ENCODE results near the gene IQCE.
"Not testable (repeated sequence)": the region's sequence is repeated elsewhere in the genome, so short reads cannot be mapped to it uniquely, and the experiment has no call there.

The IQCE gene

DNA sequence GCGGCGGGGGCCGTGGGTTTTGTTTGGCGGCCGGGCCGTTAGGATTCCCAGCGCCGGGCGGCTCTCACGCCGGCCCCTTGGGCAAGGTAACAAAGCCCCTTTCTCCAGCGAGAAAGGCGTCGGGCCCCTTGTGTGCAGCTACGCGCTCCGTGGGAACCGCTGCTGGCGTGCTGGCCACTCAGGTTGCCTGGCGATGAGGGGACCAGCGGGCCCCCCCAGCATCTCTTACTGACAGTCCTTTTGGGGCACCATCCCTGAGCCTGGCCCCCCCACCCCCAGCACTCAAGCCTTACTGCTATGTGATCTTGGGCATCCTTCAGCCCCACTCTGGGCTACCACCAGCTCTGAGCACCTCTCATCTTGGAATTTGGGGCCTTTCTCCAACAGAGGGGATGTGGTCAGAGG lies 37.4 kb upstream of the IQCE start:
- peak; percentile 46 for DNase-seq

DNA sequence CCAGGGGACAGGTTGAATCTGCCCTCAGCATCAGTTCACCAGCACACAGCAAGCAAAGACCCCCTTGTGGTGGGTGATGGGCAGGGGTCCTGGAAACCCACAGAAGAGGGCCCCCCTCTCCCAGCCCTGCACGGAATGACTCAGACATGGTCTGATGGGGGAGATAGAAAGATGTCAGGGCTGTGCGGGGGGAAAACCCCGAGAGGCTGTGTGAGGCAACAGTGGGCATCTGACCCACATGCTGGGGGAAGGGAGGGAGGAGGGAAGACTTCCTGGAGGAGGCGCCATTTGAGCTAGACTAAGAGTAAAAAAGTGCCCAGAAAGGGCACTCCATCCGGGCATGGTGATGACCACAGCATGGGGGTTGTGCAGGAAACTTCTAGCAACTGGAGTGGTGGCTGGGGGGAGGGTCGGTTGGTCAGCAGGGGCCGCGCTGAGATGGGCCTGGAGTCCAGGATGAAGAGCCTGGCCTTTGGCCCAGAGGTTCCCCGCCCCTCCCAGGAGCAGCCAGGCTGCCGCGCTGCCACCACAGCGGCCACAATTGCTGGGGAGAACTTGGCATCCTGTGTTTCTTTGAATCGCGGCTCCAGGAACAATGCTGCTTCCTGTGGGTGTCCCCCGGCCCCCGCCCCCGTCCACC lies 36.7 kb upstream of the IQCE start:
- peak; percentile 72 for DNase-seq

DNA sequence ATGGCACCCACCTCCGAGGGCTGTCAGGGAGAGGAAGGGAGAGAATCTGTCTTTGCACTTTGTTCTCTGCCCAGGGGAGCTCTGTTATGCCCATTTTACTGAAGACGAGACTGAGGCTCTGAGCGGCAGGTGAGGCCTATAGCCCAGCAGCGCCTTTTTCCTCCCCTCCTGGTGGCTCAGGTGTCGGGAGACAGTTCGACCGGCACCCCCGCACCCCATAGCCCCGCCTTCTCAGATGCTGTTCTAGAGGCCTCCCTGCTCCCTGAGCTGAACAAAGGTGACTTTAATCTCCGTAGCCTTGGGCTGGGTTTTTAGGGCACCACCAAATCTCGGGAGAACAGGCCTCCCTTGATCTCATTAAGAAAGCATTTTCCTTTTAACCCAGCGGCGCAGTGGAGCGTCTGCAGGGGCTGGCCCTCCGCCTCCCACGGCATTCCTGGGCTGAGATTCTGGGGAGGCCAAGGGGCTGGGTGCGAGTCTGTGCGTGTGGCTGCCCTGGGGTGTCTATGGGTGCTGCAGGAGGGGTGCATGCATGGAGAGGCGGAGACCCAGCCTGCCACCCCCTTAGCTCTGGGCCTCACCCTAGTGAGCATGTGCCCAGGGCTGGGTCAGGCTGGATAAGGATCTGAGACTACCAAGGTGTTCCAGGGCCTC lies 35.9 kb upstream of the IQCE start:
- DNase-seq = peak; percentile 45

DNA sequence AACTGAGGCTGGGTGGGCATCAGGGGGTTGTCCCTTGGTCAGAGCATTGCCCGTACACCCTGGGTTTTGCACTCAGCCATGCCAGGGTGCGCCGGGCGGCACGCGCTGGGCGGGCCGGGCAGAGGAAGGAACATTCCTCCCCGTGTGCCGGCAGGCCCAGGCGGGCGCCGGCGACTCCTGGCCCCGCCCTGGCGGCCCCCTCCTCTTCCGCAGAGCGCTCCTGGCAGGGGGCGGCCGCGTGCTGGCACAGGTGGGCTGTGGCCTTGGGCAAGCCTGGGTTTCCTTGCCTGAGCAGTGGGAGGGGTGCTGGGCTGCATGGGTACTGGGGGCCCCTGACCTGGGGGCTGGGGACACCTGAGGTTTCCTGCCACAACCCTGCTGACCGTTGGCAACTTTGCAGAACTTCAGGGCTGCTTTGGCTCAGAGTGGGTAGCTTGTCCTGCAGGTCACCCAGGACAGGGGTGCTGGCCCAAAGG lies 35.3 kb upstream of the IQCE start:
- DNase-seq = peak; percentile 34

DNA sequence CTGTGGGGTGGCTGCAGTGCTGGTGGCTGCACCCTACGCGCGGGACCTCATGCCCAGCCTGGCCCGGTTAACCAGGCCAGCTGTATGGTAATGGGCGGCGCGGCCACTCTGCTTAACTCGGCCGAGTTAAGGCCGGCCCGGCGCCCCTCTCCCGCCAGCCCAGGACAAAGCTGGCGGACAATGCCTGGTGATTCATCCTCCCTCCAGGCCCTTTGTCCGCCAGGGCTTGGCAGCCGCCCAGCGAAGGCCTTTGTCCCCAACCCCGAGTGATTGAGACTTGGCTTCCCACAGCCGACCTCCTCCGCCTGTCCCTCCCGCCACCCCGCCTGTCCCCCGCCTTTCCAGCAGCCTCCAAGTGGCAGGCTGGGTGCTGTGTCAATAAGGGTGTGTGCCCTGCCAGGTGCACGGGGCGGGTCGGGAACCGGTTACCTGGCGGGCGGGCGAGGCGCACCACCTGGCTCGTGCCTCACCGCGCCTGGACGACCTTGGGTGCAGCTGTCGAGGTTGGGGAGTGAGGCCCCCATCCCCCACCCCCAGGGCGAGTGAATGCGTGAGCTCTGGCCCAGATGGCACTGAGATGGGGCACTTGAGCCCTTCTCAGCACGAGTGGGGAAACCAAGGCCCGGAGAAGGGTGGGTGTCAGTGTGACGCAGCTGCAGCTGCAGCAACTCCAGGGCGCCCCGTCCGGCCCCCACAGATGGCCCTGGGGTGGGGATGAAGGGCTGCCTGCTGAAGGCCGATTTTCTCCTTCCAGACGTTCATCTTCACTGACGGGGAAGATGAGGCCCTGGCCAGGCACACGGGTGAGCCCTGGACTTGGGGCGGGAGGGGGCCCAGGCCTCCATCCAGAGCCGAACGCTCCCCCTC lies 34.6 kb upstream of the IQCE start:
- DNase-seq = peak; percentile 36

DNA sequence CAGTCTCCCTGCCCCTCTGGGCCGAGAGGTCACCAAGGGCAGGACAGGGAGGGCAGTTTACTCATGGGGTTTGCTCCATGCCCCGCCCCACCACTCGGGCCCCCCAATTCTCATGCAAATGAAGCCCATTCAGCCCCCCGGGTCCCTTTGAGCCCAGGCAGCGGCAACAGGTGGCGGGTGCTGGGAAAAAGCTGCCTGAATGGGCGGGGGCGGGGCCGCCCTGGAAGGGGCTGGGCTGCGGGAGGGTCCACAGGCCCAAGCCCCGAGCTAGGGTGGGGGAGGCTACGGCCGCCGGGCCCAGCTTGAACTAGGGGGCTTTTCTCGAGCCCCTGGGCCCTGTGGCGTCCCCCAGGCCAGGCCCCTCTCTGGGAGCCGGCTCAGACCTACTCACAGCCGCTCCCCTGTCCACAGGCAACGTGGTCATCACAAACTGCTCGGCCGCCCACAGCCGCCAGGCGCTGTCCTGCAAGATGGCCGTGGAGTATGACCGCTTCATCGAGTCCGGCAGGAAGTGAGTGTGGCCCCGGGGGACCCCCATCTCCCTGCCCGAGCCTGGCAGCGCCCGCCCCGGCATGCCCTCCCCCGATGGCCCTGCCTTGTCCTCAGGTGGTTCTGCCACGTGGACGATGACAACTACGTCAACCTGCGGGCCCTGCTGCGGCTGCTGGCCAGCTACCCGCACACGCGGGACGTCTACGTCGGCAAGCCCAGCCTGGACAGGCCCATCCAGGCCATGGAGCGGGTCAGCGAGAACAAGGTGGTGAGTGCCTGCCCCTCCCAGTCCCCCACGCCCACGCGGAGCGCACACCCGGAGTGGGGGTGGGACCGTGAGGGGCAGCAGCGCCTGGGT lies 33.7 kb upstream of the IQCE start:
- no peak for DNase-seq

DNA sequence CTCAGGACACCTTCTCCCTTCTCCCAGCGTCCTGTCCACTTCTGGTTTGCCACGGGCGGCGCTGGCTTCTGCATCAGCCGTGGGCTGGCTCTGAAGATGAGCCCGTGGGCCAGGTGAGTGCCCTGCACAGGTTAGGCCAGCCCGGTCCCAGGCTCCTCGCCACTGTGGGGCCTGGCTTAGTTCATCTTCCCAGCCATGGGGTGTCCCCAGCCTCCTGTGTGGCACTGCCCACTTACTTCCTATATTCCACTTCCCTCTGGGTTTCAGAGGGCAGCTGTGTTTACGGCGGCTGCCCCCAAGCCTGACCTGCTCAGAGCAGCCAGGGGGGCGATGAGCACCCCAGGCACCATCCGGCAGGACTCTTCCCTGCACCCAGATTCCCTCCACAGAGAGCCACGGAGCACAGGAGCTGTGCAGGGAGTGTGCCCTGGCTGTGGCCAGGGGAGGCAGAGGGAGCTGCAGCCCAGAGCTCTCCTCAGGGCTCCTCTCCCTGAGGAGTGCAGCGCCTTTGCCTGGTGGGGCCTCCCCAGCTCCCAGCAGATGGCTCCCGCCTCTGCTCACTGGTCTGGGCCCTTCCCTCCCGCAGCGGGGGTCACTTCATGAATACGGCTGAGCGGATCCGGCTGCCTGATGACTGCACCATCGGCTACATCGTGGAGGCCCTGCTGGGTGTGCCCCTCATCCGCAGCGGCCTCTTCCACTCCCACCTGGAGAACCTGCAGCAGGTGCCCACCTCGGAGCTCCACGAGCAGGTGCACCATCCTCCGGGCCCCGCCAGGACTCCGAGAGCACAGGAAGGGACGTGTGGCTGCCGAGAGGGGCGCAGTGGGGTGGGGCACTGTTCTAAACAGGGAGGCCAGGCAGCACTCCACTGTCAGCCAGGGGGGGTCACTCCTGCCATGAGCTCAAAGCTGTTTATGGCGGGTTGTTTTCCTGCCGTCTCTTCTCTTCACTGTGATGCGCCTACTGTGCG lies 32.8 kb upstream of the IQCE start:
- DNase-seq = no peak

DNA sequence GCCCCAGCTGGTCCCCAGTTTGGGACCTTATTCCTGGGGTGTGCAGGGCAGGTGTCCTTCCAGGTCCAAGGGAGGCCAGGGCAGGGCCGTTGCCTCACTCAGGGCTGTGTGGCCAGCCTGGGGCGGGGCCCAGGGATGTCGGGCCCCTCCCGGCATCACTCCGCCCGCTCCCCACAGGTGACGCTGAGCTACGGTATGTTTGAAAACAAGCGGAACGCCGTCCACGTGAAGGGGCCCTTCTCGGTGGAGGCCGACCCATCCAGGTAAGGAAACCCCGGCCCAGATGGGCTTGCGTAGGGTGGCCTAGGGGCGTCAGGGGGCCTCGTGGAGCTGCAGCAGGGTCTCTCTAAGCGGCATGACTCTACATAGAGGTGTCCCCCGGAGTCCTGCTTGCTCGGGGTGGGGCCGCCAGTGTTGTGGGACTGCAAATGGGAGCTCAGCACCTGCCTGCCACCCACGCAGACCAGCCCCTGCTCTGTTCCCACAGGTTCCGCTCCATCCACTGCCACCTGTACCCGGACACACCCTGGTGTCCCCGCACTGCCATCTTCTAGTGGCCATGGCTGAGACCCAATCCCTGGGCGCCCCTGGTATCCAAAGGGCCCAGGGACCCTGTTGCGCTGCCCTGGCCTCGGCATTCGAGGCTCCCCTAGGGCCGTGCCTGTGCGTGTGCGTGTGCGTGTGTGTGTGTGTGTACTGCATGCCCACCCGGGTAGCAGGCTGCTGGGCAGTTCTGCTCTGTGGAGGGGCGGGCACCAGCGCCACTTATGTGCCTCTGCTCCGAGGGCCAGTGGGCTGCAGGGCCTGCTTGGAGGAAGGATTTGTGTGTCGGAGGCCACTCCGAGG lies 31.9 kb upstream of the IQCE start:
- DNase-seq = no peak

DNA sequence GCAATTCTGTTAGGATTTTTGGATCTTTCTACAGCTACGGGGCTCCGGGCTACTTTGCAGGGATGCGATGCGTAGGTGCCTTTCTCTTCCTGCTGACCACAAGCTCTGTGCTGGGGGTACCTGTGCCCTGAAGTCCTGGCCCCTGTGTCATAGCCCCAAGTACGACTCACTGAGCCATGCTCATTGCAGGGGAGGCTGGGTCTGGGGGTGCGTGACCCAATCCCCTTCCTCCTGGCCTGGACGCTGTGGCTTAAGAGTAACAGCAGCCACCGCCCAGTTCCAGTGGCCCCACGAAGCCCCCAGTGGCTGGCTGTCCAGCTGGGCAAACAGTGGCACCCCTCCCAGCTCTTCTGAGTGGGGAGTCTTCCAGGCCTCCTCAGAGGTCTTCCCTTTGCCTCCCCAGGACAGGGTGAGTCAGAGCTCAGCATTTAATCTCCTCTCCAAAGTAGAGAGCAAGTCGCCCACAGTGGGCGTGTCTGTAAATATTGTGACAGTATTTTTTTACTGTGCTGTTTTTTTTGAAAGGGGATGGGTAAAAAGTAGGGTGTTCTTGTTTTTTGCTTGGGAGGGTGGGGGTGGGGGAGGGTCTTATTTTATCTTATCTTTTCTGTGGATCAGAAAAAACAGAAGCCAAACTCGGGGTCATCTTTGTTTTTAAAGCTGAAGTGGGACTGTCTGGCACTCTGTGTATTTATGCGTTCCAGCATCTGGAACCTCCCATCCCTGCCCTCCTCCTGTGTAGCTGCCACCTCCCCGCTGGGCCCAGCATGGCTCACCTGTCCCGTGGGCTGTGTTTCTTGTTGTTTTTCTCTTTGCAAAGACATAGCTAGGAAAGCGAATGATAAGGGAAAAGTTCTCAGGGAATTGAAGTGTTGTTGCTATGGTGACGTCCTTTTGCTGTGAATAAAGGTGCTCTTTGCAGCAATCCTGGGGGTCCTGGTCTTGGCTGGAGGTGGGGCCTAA lies 31.0 kb upstream of the IQCE start:
- peak; percentile 63 for DNase-seq

DNA sequence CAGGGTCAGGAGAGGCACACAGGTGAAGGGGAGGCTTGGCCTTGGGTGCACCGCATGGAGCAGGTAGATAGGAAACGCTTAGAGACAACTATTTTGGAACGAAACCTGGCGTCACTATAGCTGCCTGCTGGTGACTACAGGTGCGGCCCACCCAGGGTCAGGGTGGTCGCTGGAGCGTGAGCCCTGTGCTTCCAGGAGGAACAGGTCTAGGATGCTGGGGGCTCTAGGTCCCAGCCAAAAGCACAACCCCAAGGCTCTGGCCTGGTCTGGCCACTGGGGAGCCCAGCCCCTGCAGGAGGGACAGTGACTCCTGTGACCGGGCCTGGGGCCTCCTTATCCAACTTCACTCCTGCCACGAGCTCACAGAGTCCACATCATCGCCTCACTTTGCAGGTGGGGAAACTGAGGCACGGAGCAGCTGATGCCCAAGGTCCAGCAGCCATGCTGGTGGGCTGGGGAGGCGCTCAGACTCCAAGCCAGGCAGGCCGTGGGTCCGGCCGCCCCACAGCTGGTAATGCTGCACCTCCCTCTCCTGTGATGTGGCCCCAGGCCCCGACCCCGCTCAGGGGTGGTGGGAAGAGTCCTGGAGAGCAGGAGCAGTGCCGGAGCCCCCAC lies 30.2 kb upstream of the IQCE start:
- no peak for DNase-seq

DNA sequence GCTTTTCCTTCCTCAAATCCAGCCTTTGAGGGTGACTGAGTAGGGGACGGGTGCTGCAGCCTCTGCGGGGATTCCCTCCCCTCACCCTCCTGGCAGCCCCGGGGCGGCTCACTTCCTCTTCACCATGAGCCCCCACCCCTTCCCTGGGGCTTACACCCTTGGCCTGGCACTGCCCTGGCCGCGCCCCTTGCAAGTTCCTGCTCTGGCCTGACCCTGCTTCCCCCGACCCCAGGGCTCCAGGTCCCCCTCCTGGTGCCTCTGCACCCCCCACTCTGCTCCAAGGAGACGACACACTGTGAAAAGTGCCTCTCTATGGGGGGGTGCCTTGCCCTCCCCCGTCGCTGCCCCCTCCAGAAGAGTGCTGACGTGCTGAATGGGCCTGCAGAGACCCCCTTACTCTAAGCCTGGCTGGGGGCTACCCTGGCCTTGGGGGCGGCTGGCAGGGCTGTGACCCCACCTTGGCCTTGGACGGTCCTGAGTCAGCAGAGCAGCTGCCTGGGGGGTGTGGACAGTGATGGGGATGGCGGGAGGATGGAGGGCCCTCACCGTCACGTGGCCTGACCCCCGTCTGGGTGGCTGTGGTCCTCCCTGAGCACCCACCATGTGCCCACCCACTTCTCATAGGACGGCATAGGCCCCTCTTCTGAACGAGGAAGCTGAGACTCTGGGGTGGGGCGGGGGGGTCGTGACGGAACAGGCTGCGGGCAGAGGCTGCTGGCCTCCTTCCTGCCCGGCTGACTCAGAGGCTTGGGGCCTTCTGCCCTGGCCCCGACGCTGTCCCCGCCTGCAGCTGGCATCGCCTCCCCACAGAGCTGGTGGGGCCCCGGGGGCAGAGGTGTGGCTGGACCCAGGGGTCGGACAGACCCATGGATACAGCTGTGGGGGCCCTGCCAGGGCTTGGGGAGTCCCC lies 29.4 kb upstream of the IQCE start:
- DNase-seq = peak; percentile 65

DNA sequence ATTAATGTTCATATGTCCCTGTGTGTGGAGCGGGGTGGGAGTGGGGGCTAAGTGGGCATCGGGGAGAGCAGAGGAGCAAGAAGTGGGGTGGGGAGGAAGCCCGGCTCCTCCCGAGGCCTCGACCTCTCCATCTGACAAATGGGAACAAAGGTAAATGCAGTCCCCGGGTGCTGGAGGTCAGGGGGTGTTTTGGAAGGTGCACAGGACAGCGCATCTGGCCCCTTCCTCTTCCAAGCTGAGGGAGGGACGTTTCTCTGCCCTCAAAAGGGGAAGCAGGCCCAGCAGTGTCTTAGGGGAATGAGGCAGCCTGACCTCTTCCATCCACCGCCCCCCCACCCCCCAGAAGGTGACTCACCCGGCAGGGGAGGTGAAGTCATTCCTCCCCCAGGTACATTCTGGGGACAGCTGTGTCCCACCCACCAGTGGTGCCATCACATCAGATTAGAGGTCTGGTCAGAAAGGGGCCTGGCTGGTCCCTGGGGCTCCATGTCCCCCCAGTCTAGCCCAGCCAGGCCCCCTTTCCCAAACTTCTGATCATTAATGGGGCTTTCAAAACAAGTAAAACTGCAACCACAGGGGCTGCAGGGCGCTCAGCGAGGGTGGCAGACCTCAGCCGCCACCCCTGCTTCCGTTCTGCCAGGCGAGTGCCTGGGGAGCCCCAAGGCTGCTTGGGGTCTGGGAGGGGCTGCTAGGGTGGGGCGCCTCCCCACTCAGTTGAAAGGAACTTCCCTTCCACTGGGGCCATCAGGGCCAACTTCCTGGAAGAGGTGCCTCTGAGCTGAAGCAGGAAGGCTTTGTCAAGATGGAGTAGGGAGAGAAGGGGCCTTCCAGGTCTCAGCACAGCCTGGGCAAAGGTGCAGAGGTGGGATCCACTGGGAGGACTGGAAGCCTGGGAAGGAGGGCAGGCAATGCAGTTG lies 28.4 kb upstream of the IQCE start:
- peak; percentile 83 for DNase-seq

DNA sequence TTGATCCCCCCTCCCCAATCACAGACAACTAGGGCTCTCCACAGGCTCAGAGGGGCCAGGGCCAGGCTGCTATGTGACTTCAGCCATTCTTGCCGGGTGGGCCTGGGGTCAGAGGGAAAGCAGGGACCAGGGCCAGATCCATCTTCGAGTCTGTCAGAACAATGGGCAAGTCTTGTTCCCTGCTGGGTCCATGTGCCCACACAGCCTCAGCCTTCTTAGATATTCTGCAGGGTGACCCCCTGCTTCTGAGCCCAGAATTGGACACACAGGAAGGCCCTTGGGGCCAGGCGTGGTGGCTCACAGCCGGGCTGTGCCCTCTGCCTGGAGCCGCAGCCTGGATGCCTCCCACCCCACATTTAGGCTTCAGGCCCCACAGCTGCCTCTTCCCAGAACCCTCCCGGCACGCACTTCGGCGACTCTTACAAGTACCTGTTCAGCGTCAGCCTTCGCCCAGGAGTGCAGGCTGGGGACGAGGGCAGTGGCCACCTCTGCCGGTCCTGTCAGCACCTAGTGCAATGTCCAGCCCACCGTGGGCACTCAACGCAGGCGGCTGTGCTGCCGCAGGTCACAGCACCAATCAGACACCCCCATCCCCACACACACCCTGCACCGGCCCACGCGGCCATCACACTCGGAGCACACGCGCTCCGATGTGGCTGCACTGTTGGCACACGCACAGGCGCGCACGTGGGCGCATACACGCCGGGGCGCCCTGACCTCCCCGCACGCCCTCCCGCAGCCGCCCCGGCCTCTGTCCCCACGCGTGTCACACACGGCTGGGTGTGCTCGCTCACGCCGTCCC lies 27.6 kb upstream of the IQCE start:
- peak; percentile 38 for DNase-seq

DNA sequence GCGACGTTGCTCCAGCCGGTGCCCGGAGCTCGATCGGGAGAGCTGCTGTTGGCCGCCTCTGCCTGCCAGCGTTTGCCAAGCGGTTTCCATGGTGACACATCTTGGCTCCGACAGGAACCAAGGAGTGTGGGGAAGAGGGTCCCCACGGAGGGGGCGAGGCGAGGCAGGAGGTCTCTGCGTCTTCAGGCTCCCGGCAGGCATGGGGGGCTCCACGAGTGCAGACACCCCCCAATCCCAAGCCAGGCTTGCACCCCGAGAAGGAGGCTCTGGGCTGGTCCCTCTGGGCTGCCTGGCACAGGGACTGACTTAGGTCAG lies 27.0 kb upstream of the IQCE start:
- DNase-seq = peak; percentile 27

DNA sequence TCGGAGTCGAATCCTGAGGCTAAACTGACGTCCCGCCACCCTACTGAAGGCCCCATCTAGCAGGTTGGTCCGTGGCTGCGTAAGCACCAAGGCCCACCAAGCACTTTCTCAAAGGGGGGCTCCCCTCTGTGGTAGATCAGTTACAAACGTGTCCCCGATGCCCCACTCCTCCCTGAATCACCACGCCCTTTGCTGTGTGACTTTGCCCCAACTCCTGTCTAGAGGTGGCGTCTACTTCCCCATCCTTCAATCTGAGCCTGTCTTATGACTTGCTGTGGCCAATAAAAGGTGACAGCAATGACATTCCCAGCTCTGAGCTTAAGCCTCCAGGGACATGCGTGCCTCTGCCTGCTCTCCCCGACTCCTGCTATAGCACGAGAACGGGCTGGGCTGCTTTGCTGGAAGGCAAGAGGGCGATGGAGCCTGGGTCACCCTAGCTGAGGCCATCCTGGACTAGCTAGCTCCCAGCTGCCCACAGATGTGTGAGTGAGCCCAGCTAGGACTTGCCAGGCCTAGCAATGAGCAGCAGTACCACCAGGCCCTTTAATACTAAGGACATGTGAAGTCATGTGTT lies 26.5 kb upstream of the IQCE start:
- peak; percentile 26 for DNase-seq

DNA sequence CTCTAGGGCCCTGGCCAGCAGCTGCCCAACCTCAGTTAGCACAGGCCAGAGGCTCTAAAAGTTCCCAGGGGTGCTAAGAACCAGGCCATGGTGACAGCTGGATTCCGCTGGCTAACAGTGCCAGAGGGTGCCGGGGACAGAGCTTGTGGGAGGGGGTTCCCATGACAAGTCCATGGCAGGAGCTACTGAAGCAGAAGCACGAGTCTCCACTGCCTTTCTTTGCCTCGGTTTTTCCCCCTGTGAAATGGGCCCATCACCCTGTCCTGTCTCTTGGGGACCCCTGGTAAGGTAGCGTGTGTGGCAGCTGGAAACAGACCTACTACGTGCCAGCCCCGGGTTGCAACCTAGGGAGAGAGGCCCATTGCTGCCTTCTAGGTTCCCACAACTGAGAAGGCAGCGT lies 26.0 kb upstream of the IQCE start:
- DNase-seq = not testable (repeated sequence)

All from activated T-cell treated with anti-CD3 and anti-CD28 coated beads, Interleukin-2, amount 50 U/mL, for 1 hour (primary cell).